Common myeloid progenitor, CD34-positive (primary cell): ENCODE results near the gene CLDN22.

Experiments
- CTCF ChIA-PET: fragments of 350-600 bp; sonication (Branson Sonifier 250); formaldehyde crosslinking; loops from one replicate; lab custom pipeline; 2021; ENCODE audit warnings: antibody characterized with exemption; lab: Charles Lee
- POLR2A ChIA-PET: fragments of 350-600 bp; sonication (Branson Sonifier 250); formaldehyde crosslinking; loops from one replicate; lab custom pipeline; 2021; ENCODE audit warnings: antibody characterized with exemption; lab: Charles Lee
- DNase-seq, 3 donors: peaks; one replicate each; pipeline versions ENCODE4 v3.0.0 to v3.0.0-alpha.2; 2013
- H3K27ac ChIP-seq, 2 experiments: 1 replicate in 1 of 2; 2 replicates in 1 of 2; pipeline ENCODE4 v1.7.0; 2013; ENCODE audit warnings: inconsistent platforms in 2 of 2, low read length in 2 of 2, mild to moderate bottlenecking in 2 of 2, low read depth in 1 of 2, moderate library complexity in 1 of 2; ENCODE audit not compliant: severe bottlenecking in 2 of 2, insufficient read depth in 1 of 2, poor library complexity in 1 of 2
- H3K27me3 ChIP-seq, 5 experiments: replicated peaks in 2 of 5; 1 replicate in 3 of 5; 2 replicates in 2 of 5; pipeline versions ENCODE4 v1.6.1 to v1.7.0; 2013; ENCODE audit warnings: low read length in 4 of 5, mild to moderate bottlenecking in 2 of 5, moderate library complexity in 2 of 5, inconsistent platforms in 1 of 5; ENCODE audit not compliant: insufficient read depth in 5 of 5, control insufficient read depth in 4 of 5
- H3K36me3 ChIP-seq, 4 experiments: 1 replicate in 2 of 4; 2 replicates in 2 of 4; pipeline versions ENCODE4 v1.6.1 to v1.7.0; 2013; ENCODE audit warnings: low read length in 3 of 4, control low read depth in 1 of 4, mild to moderate bottlenecking in 1 of 4; ENCODE audit not compliant: control insufficient read depth in 4 of 4, insufficient read depth in 4 of 4
- H3K4me1 ChIP-seq, 4 experiments: 1 replicate in 3 of 4; 2 replicates in 1 of 4; pipeline versions ENCODE4 v1.6.1 to v1.7.1; 2013; ENCODE audit warnings: low read length in 3 of 4, mild to moderate bottlenecking in 3 of 4, control low read depth in 1 of 4, inconsistent platforms in 1 of 4, moderate library complexity in 1 of 4; ENCODE audit not compliant: control insufficient read depth in 4 of 4, insufficient read depth in 4 of 4; ENCODE audit errors: control extremely low read depth in 1 of 4
- H3K4me3 ChIP-seq, 7 experiments: 1 replicate in 4 of 7; 2 replicates in 3 of 7; pipeline versions ENCODE4 v1.5.1 to v1.7.0; 2013; ENCODE audit warnings: mild to moderate bottlenecking in 7 of 7, low read length in 6 of 7, moderate library complexity in 6 of 7, inconsistent platforms in 2 of 7, low read depth in 2 of 7, control low read depth in 1 of 7; ENCODE audit not compliant: insufficient read depth in 4 of 7, control insufficient read depth in 1 of 7; ENCODE audit errors: extremely low read depth in 1 of 7
- H3K9me3 ChIP-seq, 5 experiments: 1 replicate in 4 of 5; 2 replicates in 1 of 5; pipeline versions ENCODE4 v1.6.1 to v1.7.1; 2013; ENCODE audit warnings: low read length in 4 of 5, mild to moderate bottlenecking in 2 of 5, inconsistent platforms in 1 of 5, low read depth in 1 of 5, moderate library complexity in 1 of 5; ENCODE audit not compliant: control insufficient read depth in 4 of 5, insufficient read depth in 2 of 5; ENCODE audit errors: control extremely low read depth in 1 of 5
- WGBS: methylation state at CpG from one replicate; pipeline ENCODE4 v1.1.5; 2013; ENCODE audit not compliant: insufficient coverage; 5-methylcytosine and 5-hydroxymethylcytosine counted together

CLDN22 gene

DNA sequence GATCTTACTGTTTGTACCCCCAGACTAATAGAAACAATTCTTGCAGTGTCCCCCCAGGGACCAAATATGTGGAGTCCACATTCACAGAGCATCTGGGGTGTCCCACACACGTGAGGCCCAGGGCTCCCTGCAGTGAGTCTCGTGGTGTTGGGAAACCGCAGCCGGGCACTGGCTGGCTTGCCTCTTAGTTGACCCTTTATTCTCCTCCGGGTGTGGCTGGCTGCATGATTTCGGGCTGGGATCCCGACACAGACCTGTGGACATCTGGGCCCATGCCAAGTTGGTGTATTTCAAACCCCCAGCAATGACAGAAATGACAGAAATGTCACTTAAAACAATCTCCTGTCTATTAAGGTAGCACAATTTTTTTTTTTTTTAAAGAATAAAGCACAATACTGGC lies 17.8 kb upstream of the CLDN22 start:
- no peaks in the 10 kb centered on the region for H3K9me3 ChIP-seq
- no peak overlapping the region for H3K4me3 ChIP-seq
- CTCF ChIA-PET, result interaction anchor here (0.6 kb wide), 1 partner anchor 14 kb away, joined by 3 read pairs; no protein-coding TSS in a partner anchor
- DNase-seq, result no peak
- peaks cover 0 to 3% (median 1%) of the 10 kb centered on the region in 4 experiments for H3K4me1 ChIP-seq
- POLR2A ChIA-PET, result no interaction called here
- WGBS, result 96% methylated on average over 7 of the region's 7 CpGs
- no peak overlapping the region for H3K27ac ChIP-seq
- H3K27me3 ChIP-seq, result no peaks in the 10 kb centered on the region
- no peaks in the 10 kb centered on the region for H3K36me3 ChIP-seq

DNA sequence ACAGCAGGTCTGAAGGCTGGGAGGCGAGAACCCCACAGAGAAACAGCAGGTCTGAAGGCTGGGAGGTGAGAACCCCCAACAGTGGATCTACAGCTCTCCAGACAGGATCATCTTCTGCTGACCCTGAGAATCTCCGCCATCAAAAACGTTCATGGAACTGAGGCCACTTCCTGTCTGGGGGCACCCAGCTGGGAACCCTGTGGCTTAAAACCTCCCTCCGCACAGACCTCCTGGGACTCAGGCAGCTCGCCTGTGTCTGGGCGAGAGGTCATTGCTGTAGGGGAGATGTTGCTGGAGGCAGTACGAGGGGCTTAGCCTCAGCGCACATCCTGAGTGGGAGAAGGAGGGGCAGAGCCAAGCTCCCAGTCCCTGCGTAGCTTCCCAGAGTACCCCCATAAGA lies 17.3 kb upstream of the CLDN22 start:
- ChIA-PET CTCF (no interaction called here), POLR2A (no interaction called here)
- Histone ChIP-seq H3K36me3 (no peaks in the 10 kb centered on the region), H3K4me3 (no peak overlapping the region), H3K4me1 (no peaks in the 10 kb centered on the region), H3K9me3 (no peaks in the 10 kb centered on the region), H3K27ac (no peak overlapping the region), H3K27me3 (no peaks in the 10 kb centered on the region)
- 87% methylated on average over 8 of the region's 9 CpGs for WGBS
- DNase-seq, result no peak

DNA sequence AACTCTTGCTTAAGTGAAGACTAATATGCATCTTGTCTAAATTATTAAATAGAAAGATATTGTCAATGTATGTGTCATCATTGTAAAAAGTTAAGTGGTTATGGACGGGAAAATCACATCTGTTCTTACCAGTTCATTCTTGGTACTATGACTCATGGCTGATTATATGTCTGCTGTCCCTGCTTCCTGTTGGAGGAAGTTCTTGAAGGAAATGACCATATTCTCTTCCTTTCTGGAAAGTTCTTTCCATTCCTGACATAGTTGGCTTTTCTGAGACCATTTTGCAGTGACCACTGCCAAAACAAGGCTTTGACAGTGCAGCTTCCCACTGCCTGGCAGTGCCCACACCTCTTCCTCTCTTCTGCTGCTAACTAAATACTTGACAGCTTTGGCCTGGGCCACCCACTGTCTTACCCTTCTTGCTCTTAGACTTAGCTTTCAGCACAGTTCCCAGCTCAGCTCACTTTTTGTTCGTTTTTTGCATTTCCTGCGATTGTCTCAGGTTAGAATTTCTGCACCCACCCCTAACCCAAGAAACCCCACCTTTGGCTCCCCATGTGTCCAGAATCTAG lies 15.4 kb upstream of the CLDN22 start:
- Histone ChIP-seq H3K27ac (no peak overlapping the region), H3K36me3 (no peaks in the 10 kb centered on the region), H3K4me3 (no peak overlapping the region), H3K4me1 (no peaks in the 10 kb centered on the region), H3K9me3 (no peaks in the 10 kb centered on the region), H3K27me3 (no peaks in the 10 kb centered on the region)
- POLR2A ChIA-PET, result no interaction called here
- peak in 2 of 3 donors; percentile 19 to 44 for DNase-seq
- CTCF ChIA-PET, result interaction anchor here (1.4 kb wide), 1 partner anchor 11 kb away, joined by 3 read pairs; no protein-coding TSS in a partner anchor
- 72% methylated on average over 2 of the region's 3 CpGs for WGBS

DNA sequence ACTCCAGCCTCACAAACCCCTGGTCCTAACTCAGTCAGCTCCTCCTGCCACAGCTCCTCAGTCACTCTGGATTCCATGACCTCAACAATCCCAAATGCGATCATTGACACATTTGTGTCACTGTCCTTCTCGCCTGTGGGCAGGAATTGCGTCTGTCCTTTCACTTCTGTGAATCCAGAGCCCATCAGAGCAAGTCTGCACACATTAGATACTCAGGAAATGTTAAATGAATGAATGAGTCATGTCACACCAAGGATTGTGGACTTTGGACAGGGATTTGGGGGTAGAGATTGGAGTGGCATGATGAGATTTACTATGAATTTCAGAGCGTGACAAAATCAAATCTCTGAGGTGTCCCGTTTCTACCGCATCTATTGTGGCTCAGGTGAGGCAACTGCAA lies 13.9 kb upstream of the CLDN22 start:
- Histone ChIP-seq H3K27ac (no peak overlapping the region), H3K9me3 (peaks cover 0 to 3% (median 0%) of the 10 kb centered on the region in 5 experiments), H3K27me3 (no peaks in the 10 kb centered on the region), H3K36me3 (no peaks in the 10 kb centered on the region), H3K4me3 (no peak overlapping the region), H3K4me1 (no peaks in the 10 kb centered on the region)
- 100% methylated on average over 3 of the region's 6 CpGs for WGBS
- ChIA-PET POLR2A (no interaction called here), CTCF (no interaction called here)
- DNase-seq, result no peak

- Histone ChIP-seq H3K27ac (no peak overlapping the region), H3K9me3 (peaks cover 0 to 3% (median 0%) of the 10 kb centered on the region in 5 experiments), H3K36me3 (no peaks in the 10 kb centered on the region), H3K4me1 (no peaks in the 10 kb centered on the region), H3K4me3 (no peak overlapping the region), H3K27me3 (no peaks in the 10 kb centered on the region)
- POLR2A ChIA-PET, result no interaction called here
- 99% methylated on average over 6 of the region's 9 CpGs for WGBS
- CTCF ChIA-PET, result no interaction called here
- no peak for DNase-seq
These were observed 13.1 kb upstream of the CLDN22 start for GRCh38 chr4:183333202-183333601.

DNA sequence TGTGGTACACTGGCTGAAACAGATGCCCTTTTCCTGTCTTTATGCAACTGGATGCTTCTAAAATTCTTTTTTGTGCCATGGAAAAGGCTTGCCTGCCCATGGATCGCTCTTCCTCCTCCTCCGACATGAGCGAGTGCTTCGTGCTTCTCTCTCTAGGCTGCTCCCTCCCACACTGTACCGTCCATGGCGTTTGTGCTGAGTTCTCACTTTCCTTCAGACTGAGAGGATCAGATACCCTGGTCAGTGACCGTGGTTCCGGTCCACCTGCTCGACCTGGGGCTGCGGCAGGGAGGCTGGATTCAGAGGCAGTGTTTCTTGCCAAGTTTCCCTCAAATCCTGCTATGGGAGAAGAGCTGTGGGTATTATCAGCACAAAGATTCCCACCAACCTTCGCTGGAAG lies 12.4 kb upstream of the CLDN22 start:
- H3K27ac ChIP-seq, result no peak overlapping the region
- H3K9me3 ChIP-seq, result peaks cover 0 to 3% (median 0%) of the 10 kb centered on the region in 5 experiments
- 87% methylated on average over 10 of the region's 11 CpGs for WGBS
- no peaks in the 10 kb centered on the region for H3K4me1 ChIP-seq
- no peaks in the 10 kb centered on the region for H3K36me3 ChIP-seq
- POLR2A ChIA-PET, result no interaction called here
- no peaks in the 10 kb centered on the region for H3K27me3 ChIP-seq
- H3K4me3 ChIP-seq, result no peak overlapping the region
- CTCF ChIA-PET, result no interaction called here
- DNase-seq, result no peak

GRCh38 chr4:183330841-183331240 lies 10.8 kb upstream of the CLDN22 start:
- ChIA-PET POLR2A (no interaction called here), CTCF (interaction anchor here (0.9 kb wide), 1 partner anchor 68 kb away, joined by 3 read pairs; no protein-coding TSS in a partner anchor)
- no peak for DNase-seq
- no peak overlapping the region for H3K4me3 ChIP-seq
- H3K4me1 ChIP-seq, result no peaks in the 10 kb centered on the region
- WGBS, result 91% methylated on average over 2 of the region's 2 CpGs
- no peaks in the 10 kb centered on the region for H3K36me3 ChIP-seq
- no peak overlapping the region for H3K27ac ChIP-seq
- H3K9me3 ChIP-seq, result peaks cover 0 to 10% (median 0%) of the 10 kb centered on the region in 5 experiments
- H3K27me3 ChIP-seq, result no peaks in the 10 kb centered on the region
